Camera-type eye (tissue), 1 donor: ENCODE results near the gene PHKG1. TPM values are rescaled to one million over a fixed set of nuclear protein-coding genes. Genes with fewer than 3 reads are reported as not detected.

Source experiments
- total RNA-seq: library from RNA; depleted of rRNA; stranded (reverse); fragments of >200 nt; gene quantifications from one replicate; pipeline ENCODE4 v1.2.3, GENCODE V29; 2014

The PHKG1 gene
- 4.7 TPM for total RNA-seq

GRCh38 chr7:56092789-56093531 is at the start of gene PHKG1:
Gene PHKG1 (minus strand): TSS chr7:56092952. CDS start chr7:56088941, 4,011 bp downstream.

GRCh38 chr7:56115852-56116538 is 23.2 kb upstream of the PHKG1 start, which contains the start of gene NUPR2:
Gene NUPR2 (minus strand): TSS chr7:56116417. CDS start chr7:56116314, 103 bp downstream.

GRCh38 chr7:56106108-56107073 is 13.6 kb upstream of the PHKG1 start, which contains the start of gene CHCHD2:
Gene CHCHD2 (minus strand): TSS chr7:56106476. CDS start chr7:56106413, 63 bp downstream.

GRCh38 chr7:56063882-56064625 is 28.7 kb downstream of the PHKG1 start, which contains the start of gene SUMF2:
Gene SUMF2 (plus strand): TSS chr7:56064286. CDS start chr7:56064312, 26 bp downstream.

GRCh38 chr7:56051339-56052191 is 41.2 kb downstream of the PHKG1 start, which contains the start of the genes CCT6A and PSPH:
Gene CCT6A (plus strand): TSS chr7:56051765. CDS start chr7:56051849, 84 bp downstream.
Gene PSPH (minus strand): TSS chr7:56051444. CDS start chr7:56021212, 30,232 bp downstream.

Other genes starting within 250 kb of the PHKG1 start
- not detected for gene SEPTIN14, start 230.2 kb downstream of the PHKG1 start, total RNA-seq
- gene ZNF713, start 205.5 kb downstream of the PHKG1 start, total RNA-seq, result 38.8 TPM
- gene MRPS17, start 141.1 kb downstream of the PHKG1 start, total RNA-seq, result 8.9 TPM
- gene NIPSNAP2, start 128.4 kb downstream of the PHKG1 start, total RNA-seq, result 78.8 TPM
- gene PSPH, start 41.5 kb downstream of the PHKG1 start, total RNA-seq, result 31.1 TPM
- gene CCT6A, start 41.2 kb downstream of the PHKG1 start, total RNA-seq, result 117 TPM
- 68.6 TPM for gene SUMF2, start 28.7 kb downstream of the PHKG1 start, total RNA-seq
- 166 TPM for gene CHCHD2, start 13.5 kb upstream of the PHKG1 start, total RNA-seq
- gene NUPR2, start 23.5 kb upstream of the PHKG1 start, total RNA-seq, result not detected